Brain microvascular endothelial cell (primary cell): ENCODE measurements around the gene MUC15.

Experiments
- DNase-seq: peaks from one replicate; pipeline ENCODE4 v3.0.0-alpha.2; 2020
- H3K27ac ChIP-seq: fragments of 250-450 bp; sonication (Bioruptor Pico); 2 replicates; pipeline ENCODE4 v1.5.1; 2020; ENCODE audit warnings: mild to moderate bottlenecking, moderate library complexity
- H3K27me3 ChIP-seq: fragments of 250-450 bp; sonication (Bioruptor Pico); replicated peaks from 2 replicates; pipeline ENCODE4 v1.5.1; 2020; ENCODE audit warnings: mild to moderate bottlenecking
- H3K36me3 ChIP-seq: fragments of 250-450 bp; sonication (Bioruptor Pico); replicated peaks from 2 replicates; pipeline ENCODE4 v1.5.1; 2020; ENCODE audit warnings: mild to moderate bottlenecking
- H3K4me3 ChIP-seq: 2 replicates; pipeline ENCODE4 v1.5.1; 2011; ENCODE audit warnings: low read depth, mild to moderate bottlenecking, control low read depth, low read length, moderate library complexity
- CTCF ChIP-seq: IDR thresholded peaks from 2 replicates; pipeline ENCODE4 v1.5.1; 2011; ENCODE audit warnings: low read depth, mild to moderate bottlenecking, moderate library complexity, low read length, control low read depth, inconsistent platforms; ENCODE audit errors: missing control alignments
- in situ Hi-C: cut with HindIII; loops from 2 replicates; pipeline ENCODE4 v1.10.0; 2017; ENCODE audit warnings: low sequenced_read_pairs, low pct_ligation_motif_present

MUC15 gene

GRCh38 chr11:26578998-26579661, 7.1 kb upstream of the MUC15 start:
- no peak for DNase-seq
- Histone ChIP-seq H3K4me3 (no peak overlapping the region), H3K27me3 (no peaks in the 10 kb centered on the region), H3K27ac (no peak overlapping the region), H3K36me3 (no peaks in the 10 kb centered on the region)
- TF ChIP-seq CTCF = no peak
- in situ Hi-C loops = no loop called here

DNA sequence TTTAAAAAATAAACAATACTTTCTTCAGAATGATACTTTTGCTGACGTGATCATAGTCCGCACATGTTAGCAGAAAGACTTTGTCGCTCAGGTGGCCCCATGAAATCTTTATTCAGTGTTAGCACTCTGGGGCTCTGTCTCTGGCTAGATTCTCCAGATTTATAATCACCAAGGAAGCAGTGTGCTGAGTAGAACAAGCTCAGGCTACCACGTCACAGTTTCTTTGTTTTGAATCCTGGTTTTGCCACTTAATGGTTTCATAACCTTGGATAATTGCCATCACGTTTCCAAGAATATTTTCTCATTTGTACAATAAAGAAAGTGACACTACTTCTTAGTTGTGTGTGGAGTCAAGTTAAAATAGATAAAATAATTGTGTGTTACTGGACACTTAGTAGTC, 3.9 kb upstream of the MUC15 start:
- Histone ChIP-seq H3K27me3 (no peaks in the 10 kb centered on the region), H3K4me3 (no peak overlapping the region), H3K36me3 (no peaks in the 10 kb centered on the region), H3K27ac (no peak overlapping the region)
- TF ChIP-seq CTCF = no peak
- no peak for DNase-seq
- in situ Hi-C loops = no loop called here

- Histone ChIP-seq H3K36me3 (no peaks in the 10 kb centered on the region), H3K27me3 (no peaks in the 10 kb centered on the region), H3K27ac (no peak overlapping the region), H3K4me3 (no peak overlapping the region)
- in situ Hi-C loops = no loop called here
- no peak for DNase-seq
- no peak for TF ChIP-seq CTCF
These were observed 1.8 kb upstream of the MUC15 start for GRCh38 chr11:26573896-26574295.

DNA sequence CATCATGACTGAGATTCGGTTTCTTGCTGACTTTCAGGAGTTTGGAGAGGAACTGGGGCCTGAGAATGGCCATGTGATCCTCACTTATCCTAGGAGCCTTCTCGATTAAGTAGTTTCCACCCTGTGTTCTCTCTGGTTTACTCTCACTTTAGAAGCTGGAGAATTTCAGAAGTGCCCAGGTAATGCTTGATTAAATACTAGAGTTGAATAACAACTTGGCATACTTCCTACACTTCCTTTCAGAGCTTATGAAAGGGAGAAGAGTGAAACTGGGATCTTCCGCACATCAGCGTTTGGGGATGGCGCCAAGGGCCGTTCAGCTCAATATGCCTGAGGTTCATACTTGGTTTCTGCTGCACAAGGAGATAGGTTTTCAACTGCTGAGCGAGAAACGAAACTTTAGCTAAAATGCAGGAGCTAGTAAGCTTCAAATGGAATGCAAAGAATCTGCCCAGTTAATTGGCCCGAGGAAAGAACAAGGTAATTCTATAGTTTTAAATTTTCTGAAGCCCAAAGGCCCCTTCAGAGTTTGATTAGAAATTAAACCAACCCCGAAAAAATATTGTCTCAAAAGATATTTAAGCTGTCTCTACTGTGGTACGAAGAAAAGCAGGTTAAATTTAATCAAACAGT, 823 bp upstream of the MUC15 start:
- Histone ChIP-seq H3K27me3 (no peaks in the 10 kb centered on the region), H3K36me3 (no peaks in the 10 kb centered on the region), H3K27ac (no peak overlapping the region), H3K4me3 (no peak overlapping the region)
- in situ Hi-C loops = no loop called here
- TF ChIP-seq CTCF = no peak
- DNase-seq = no peak

DNA sequence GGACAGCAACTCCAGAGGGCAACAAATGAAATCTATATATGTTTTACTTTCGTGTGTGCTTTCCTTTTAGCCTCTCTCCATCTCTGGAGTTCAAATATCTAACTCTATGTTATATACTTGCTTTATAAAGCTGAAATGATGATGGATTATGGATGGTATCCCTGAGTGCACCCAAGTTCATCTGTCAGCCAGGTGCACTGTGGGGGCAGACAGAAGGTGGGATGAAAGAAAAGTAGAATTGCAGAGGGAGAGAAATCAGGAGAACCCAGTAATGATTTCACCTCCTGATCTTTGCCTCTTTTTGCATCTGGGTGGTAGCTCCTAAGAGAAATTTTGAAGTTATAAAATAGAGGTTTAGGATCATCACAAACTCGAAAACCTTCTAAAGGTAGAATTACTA, 2.4 kb downstream of the MUC15 start:
- DNase-seq = no peak
- no peak overlapping the region for H3K27ac ChIP-seq

More for the DNA sequence above, 2.4 kb downstream of the MUC15 start:
- Histone ChIP-seq H3K36me3 (no peaks in the 10 kb centered on the region), H3K4me3 (no peak overlapping the region), H3K27me3 (no peaks in the 10 kb centered on the region)
- in situ Hi-C loops = no loop called here
- TF ChIP-seq CTCF = no peak
